Hepatocyte (in vitro differentiated cells): Measurements from ENCODE around the gene WLS. TPM values are rescaled to one million over a fixed set of nuclear protein-coding genes. Genes with fewer than 3 reads are reported as not detected.

Source experiments
- DNase-seq: peaks from one replicate; pipeline ENCODE4 v3.0.0-alpha.2; 2016; ENCODE audit warnings: low spot score
- H2AFZ ChIP-seq: fragments of 200-600 bp; sonication (generic); 2 replicates; pipeline ENCODE4 v1.6.0; 2016; ENCODE audit warnings: antibody characterized with exemption, mild to moderate bottlenecking
- H3K27ac ChIP-seq: fragments of 200-600 bp; sonication (generic); 2 replicates; pipeline ENCODE4 v1.5.1; 2016; ENCODE audit warnings: mild to moderate bottlenecking
- H3K27me3 ChIP-seq: fragments of 200-600 bp; sonication (generic); 2 replicates; pipeline ENCODE4 v1.6.1; 2016
- H3K36me3 ChIP-seq: fragments of 200-600 bp; sonication (generic); replicated peaks from 2 replicates; pipeline ENCODE4 v1.5.1; 2016; ENCODE audit warnings: low read depth; ENCODE audit not compliant: insufficient read depth
- H3K4me1 ChIP-seq: fragments of 200-600 bp; sonication (generic); 2 replicates; pipeline ENCODE4 v1.5.1; 2016; ENCODE audit warnings: mild to moderate bottlenecking, moderate library complexity; ENCODE audit not compliant: insufficient read depth
- H3K4me2 ChIP-seq: fragments of 200-600 bp; sonication (generic); 2 replicates; pipeline ENCODE4 v1.6.0; 2016
- H3K4me3 ChIP-seq: fragments of 200-600 bp; sonication (generic); 2 replicates; pipeline ENCODE4 v1.5.1; 2016; ENCODE audit warnings: mild to moderate bottlenecking
- H3K79me2 ChIP-seq: fragments of 200-600 bp; sonication (generic); 2 replicates; pipeline ENCODE4 v1.6.0; 2017; ENCODE audit warnings: mild to moderate bottlenecking
- H3K9me2 ChIP-seq: fragments of 200-600 bp; sonication (generic); replicated peaks from 2 replicates; pipeline ENCODE4 v1.6.0; 2017; ENCODE audit warnings: mild to moderate bottlenecking; ENCODE audit not compliant: insufficient read depth
- H3K9me3 ChIP-seq: fragments of 200-600 bp; sonication (generic); 2 replicates; pipeline ENCODE4 v1.5.1; 2016; ENCODE audit warnings: low read depth, mild to moderate bottlenecking
- H4K20me1 ChIP-seq: fragments of 200-600 bp; sonication (generic); 2 replicates; pipeline ENCODE4 v1.6.0; 2016; ENCODE audit warnings: mild to moderate bottlenecking; ENCODE audit not compliant: insufficient read depth, poor library complexity, severe bottlenecking
- CTCF ChIP-seq: fragments of 200-600 bp; sonication (generic); IDR thresholded peaks from 2 replicates; pipeline ENCODE4 v1.5.1; 2016; ENCODE audit warnings: antibody characterized with exemption, mild to moderate bottlenecking; ENCODE audit not compliant: poor library complexity
- EZH2 ChIP-seq: fragments of 200-600 bp; sonication (generic); IDR thresholded peaks from 2 replicates; pipeline ENCODE4 v1.6.1; 2016; ENCODE audit warnings: antibody characterized with exemption, mild to moderate bottlenecking, borderline replicate concordance
- EZH2phosphoT487 ChIP-seq: fragments of 200-600 bp; sonication (generic); IDR thresholded peaks from one replicate; pipeline ENCODE4 v1.6.1; 2018; ENCODE audit warnings: antibody characterized with exemption, mild to moderate bottlenecking, low read depth, moderate library complexity; ENCODE audit not compliant: unreplicated experiment, severe bottlenecking
- WGBS: methylation state at CpG from one replicate; pipeline ENCODE4 v1.1.6; 2016; ENCODE audit warnings: low lambda C conversion rate; ENCODE audit errors: missing lambda C conversion rate; 5-methylcytosine and 5-hydroxymethylcytosine counted together
- polyA plus RNA-seq: library from polyadenylated mRNA; unstranded; fragments of >200 nt; fragmentation: Nextera tagmentation; extraction: Ambion mirVana; gene quantifications from 2 replicates; pipeline ENCODE4 v1.2.1, GENCODE V29; 2016
- total RNA-seq: library from RNA; depleted of rRNA; stranded (reverse); fragments of >200 nt; gene quantifications from 2 replicates; pipeline ENCODE4 v1.2.3, GENCODE V29; 2014

The WLS gene
- total and polyA plus RNA-seq, 2 experiments from 2014 or later = 79.9 to 102 TPM

- peak overlapping the region; percentile 85 for H3K27ac ChIP-seq
- DNase-seq = peak; percentile 63
- no peaks in the 10 kb centered on the region for H3K9me3 ChIP-seq
- no peak overlapping the region for H2AFZ ChIP-seq
- peaks cover 55% of the 10 kb centered on the region for H3K79me2 ChIP-seq
- no peaks in the 10 kb centered on the region for H3K9me2 ChIP-seq
- WGBS = 50% methylated on average over 1 of the region's 1 CpG
- peak overlapping the region; percentile 56 for H3K4me2 ChIP-seq
- TF ChIP-seq EZH2 (no peak), EZH2phosphoT487 (no peak), CTCF (no peak)
- H3K27me3 ChIP-seq = no peaks in the 10 kb centered on the region
- no peaks in the 10 kb centered on the region for H4K20me1 ChIP-seq
- no peaks in the 10 kb centered on the region for H3K36me3 ChIP-seq
- H3K4me3 ChIP-seq = no peak overlapping the region
- H3K4me1 ChIP-seq = peaks cover 30% of the 10 kb centered on the region
Observed at GRCh38 chr1:68197891-68198290, 34.4 kb downstream of the WLS start.

- DNase-seq = no peak
- H3K4me2 ChIP-seq = peak overlapping the region; percentile 56
- WGBS = 56% methylated on average over 2 of the region's 2 CpGs
Observed at GRCh38 chr1:68197461-68197860, 34.9 kb downstream of the WLS start.

GRCh38 chr1:68196676-68197075 is 35.6 kb downstream of the WLS start:
- 65% methylated on average over 3 of the region's 3 CpGs for WGBS
- Histone ChIP-seq H3K9me2 (no peaks in the 10 kb centered on the region), H3K9me3 (no peaks in the 10 kb centered on the region), H3K4me1 (peaks cover 30% of the 10 kb centered on the region), H3K4me2 (peak overlapping the region; percentile 56), H3K79me2 (peaks cover 44% of the 10 kb centered on the region), H4K20me1 (no peaks in the 10 kb centered on the region), H3K36me3 (no peaks in the 10 kb centered on the region), H3K4me3 (no peak overlapping the region), H3K27me3 (no peaks in the 10 kb centered on the region), H2AFZ (no peak overlapping the region), H3K27ac (peak overlapping the region; percentile 85)
- TF ChIP-seq CTCF = no peak
- no peak for TF ChIP-seq EZH2
- no peak for TF ChIP-seq EZH2phosphoT487
- DNase-seq = no peak

More at GRCh38 chr1:68197461-68197860, 34.9 kb downstream of the WLS start:
- Histone ChIP-seq H3K79me2 (peaks cover 51% of the 10 kb centered on the region), H3K9me3 (no peaks in the 10 kb centered on the region), H3K4me1 (peaks cover 30% of the 10 kb centered on the region), H4K20me1 (no peaks in the 10 kb centered on the region), H2AFZ (peak overlapping the region; percentile 4), H3K4me3 (no peak overlapping the region), H3K27ac (peak overlapping the region; percentile 85), H3K36me3 (no peaks in the 10 kb centered on the region), H3K9me2 (no peaks in the 10 kb centered on the region), H3K27me3 (no peaks in the 10 kb centered on the region)
- TF ChIP-seq EZH2phosphoT487 = no peak
- no peak for TF ChIP-seq CTCF

GRCh38 chr1:68191717-68192116 is 40.6 kb downstream of the WLS start:
- DNase-seq = no peak
- Histone ChIP-seq H3K36me3 (no peaks in the 10 kb centered on the region), H4K20me1 (no peaks in the 10 kb centered on the region), H3K27me3 (no peaks in the 10 kb centered on the region), H3K79me2 (peaks cover 26% of the 10 kb centered on the region), H3K4me2 (no peak overlapping the region), H3K9me3 (no peaks in the 10 kb centered on the region), H2AFZ (no peak overlapping the region), H3K9me2 (no peaks in the 10 kb centered on the region), H3K27ac (no peak overlapping the region), H3K4me1 (peaks cover 8% of the 10 kb centered on the region), H3K4me3 (no peak overlapping the region)
- no peak for TF ChIP-seq EZH2
- no peak for TF ChIP-seq EZH2phosphoT487
- TF ChIP-seq CTCF = no peak
- 97% methylated on average over 2 of the region's 2 CpGs for WGBS
